HG02588 (cell line): ENCODE data around the gene SCART1.

Experiments used
- ATAC-seq: cut with Tn5 transposase; IDR thresholded peaks from one replicate; pipeline ENCODE4 v1.9.1; 2021; ENCODE audit warnings: mild to moderate bottlenecking, moderate library complexity; ENCODE audit not compliant: unreplicated experiment

SCART1 gene

GRCh38 chr10:133454204-133454893 lies 604 bp downstream of the SCART1 start:
- ATAC-seq, result no peak

GRCh38 chr10:133455196-133455595 lies 1.5 kb downstream of the SCART1 start:
- no peak for ATAC-seq

GRCh38 chr10:133455611-133456031 lies 1.9 kb downstream of the SCART1 start:
- ATAC-seq, result no peak

- no peak for ATAC-seq
Measured at GRCh38 chr10:133456041-133456951, 2.6 kb downstream of the SCART1 start.

- no peak for ATAC-seq
Measured at GRCh38 chr10:133457100-133457841, 3.5 kb downstream of the SCART1 start.

- ATAC-seq, result no peak
Measured at GRCh38 chr10:133458021-133458709, 4.4 kb downstream of the SCART1 start.

GRCh38 chr10:133458710-133459453 lies 5.1 kb downstream of the SCART1 start:
- ATAC-seq, result no peak

GRCh38 chr10:133459454-133460207 lies 5.9 kb downstream of the SCART1 start:
- ATAC-seq, result no peak

- no peak for ATAC-seq
Measured at GRCh38 chr10:133460208-133460769, 6.5 kb downstream of the SCART1 start.

- no peak for ATAC-seq
Measured at GRCh38 chr10:133461027-133461426, 7.3 kb downstream of the SCART1 start.

GRCh38 chr10:133461841-133462240 lies 8.1 kb downstream of the SCART1 start:
- ATAC-seq, result no peak

- no peak for ATAC-seq
Measured at GRCh38 chr10:133462512-133463305, 9.0 kb downstream of the SCART1 start.

- ATAC-seq, result no peak
Measured at GRCh38 chr10:133464582-133465031, 10.9 kb downstream of the SCART1 start.

GRCh38 chr10:133465191-133465949 lies 11.6 kb downstream of the SCART1 start:
- ATAC-seq, result no peak

GRCh38 chr10:133465950-133466474 lies 12.3 kb downstream of the SCART1 start:
- ATAC-seq, result no peak

GRCh38 chr10:133466683-133467275 lies 13.0 kb downstream of the SCART1 start:
- no peak for ATAC-seq
